Spinal cord (tissue), 10 donors: Measurements from ENCODE around the gene PAMR1. TPM values are rescaled to one million over a fixed set of nuclear protein-coding genes. Genes with fewer than 3 reads are reported as not detected.
A peak's percentile ranks its signal among the peaks of the same experiment; 100 is the strongest.

Experiments used
- DNase-seq, 6 donors: peaks; one replicate each; pipeline versions ENCODE4 v3.0.0 to v3.0.0-alpha.2; 2013 to 2015; ENCODE audit warnings: low spot score in 6 of 6, low read depth in 4 of 6
- H3K27ac ChIP-seq: one replicate; pipeline ENCODE4 v1.5.1; 2013; ENCODE audit warnings: low read depth, low read length, control low read depth
- H3K27me3 ChIP-seq: one replicate; pipeline ENCODE4 v1.6.1; 2013; ENCODE audit warnings: low read length; ENCODE audit not compliant: control insufficient read depth, insufficient read depth
- H3K36me3 ChIP-seq: one replicate; pipeline ENCODE4 v1.6.1; 2013; ENCODE audit warnings: low read length; ENCODE audit not compliant: control insufficient read depth, insufficient read depth
- H3K4me1 ChIP-seq: one replicate; pipeline ENCODE4 v1.6.1; 2013; ENCODE audit warnings: low read length; ENCODE audit not compliant: control insufficient read depth, insufficient read depth
- H3K4me3 ChIP-seq: one replicate; pipeline ENCODE4 v1.5.1; 2013; ENCODE audit warnings: low read depth, low read length, control low read depth
- H3K9me3 ChIP-seq: one replicate; pipeline ENCODE4 v1.6.1; 2013; ENCODE audit warnings: low read length; ENCODE audit not compliant: control insufficient read depth, insufficient read depth
- WGBS: methylation state at CpG from one replicate; pipeline ENCODE4 v1.1.5; 2013; ENCODE audit warnings: missing lambda C conversion rate; ENCODE audit not compliant: insufficient coverage; 5-methylcytosine and 5-hydroxymethylcytosine counted together
- long read RNA-seq, 4 donors: transcript quantifications; one replicate each; lab custom pipeline, GENCODE V29; 2026
- polyA plus RNA-seq, 2 donors: library from polyadenylated mRNA; unstranded; fragments of 120-200 nt; gene quantifications; one replicate each; pipeline ENCODE4 v1.2.1, GENCODE V29; 2013; ENCODE audit not compliant: insufficient read length in 2 of 2
- total RNA-seq, 2 donors: library from RNA; depleted of rRNA in 1 of 2; stranded (reverse); fragments of 120-200 nt in 1 of 2; fragments of >200 nt in 1 of 2; gene quantifications; one replicate each; pipeline versions ENCODE4 v1.2.3 to v1.2.4, GENCODE V29; 2013 to 2014
- donor health status: healthy.

Gene PAMR1, protein sequence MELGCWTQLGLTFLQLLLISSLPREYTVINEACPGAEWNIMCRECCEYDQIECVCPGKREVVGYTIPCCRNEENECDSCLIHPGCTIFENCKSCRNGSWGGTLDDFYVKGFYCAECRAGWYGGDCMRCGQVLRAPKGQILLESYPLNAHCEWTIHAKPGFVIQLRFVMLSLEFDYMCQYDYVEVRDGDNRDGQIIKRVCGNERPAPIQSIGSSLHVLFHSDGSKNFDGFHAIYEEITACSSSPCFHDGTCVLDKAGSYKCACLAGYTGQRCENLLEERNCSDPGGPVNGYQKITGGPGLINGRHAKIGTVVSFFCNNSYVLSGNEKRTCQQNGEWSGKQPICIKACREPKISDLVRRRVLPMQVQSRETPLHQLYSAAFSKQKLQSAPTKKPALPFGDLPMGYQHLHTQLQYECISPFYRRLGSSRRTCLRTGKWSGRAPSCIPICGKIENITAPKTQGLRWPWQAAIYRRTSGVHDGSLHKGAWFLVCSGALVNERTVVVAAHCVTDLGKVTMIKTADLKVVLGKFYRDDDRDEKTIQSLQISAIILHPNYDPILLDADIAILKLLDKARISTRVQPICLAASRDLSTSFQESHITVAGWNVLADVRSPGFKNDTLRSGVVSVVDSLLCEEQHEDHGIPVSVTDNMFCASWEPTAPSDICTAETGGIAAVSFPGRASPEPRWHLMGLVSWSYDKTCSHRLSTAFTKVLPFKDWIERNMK
- total RNA-seq: 10 to 100 TPM; 23.9 to 35.2 TPM
- polyA plus RNA-seq: 10 to 100 TPM; 16.0 to 16.7 TPM
- long read RNA-seq, donor 1, partial matches to known transcripts: 0 of 5 reads
- long read RNA-seq, donor 1, other reads (novel, unspliced or antisense): 0 of 5 reads
- long read RNA-seq, donor 2, partial matches to known transcripts: 0 of 5 reads
- long read RNA-seq, donor 2, other reads (novel, unspliced or antisense): 0 of 5 reads
- long read RNA-seq, donor 3, partial matches to known transcripts: 0 of 3 reads
- long read RNA-seq, donor 3, other reads (novel, unspliced or antisense): 0 of 3 reads
- long read RNA-seq, donor 4, partial matches to known transcripts: 0 of 2 reads
- long read RNA-seq, donor 4, other reads (novel, unspliced or antisense): 0 of 2 reads

- Histone ChIP-seq H3K4me3 (peak within 1 kb of the TSS; percentile 56), H3K36me3 (no peaks in the 10 kb centered on the region), H3K4me1 (peaks cover 24% of the 10 kb centered on the region), H3K27me3 (peaks cover 17% of the 10 kb centered on the region), H3K27ac (peak within 1 kb of the TSS; percentile 73), H3K9me3 (no peaks in the 10 kb centered on the region)
- 1% methylated on average over 22 of the region's 34 CpGs for WGBS
- DNase-seq: peak in 2 of 6 donors; percentile 32 to 61
These were observed at the start of gene PAMR1 for GRCh38 chr11:35525501-35526175. Gene PAMR1, minus strand, starts transcription at chr11:35525616. Its CDS starts 31 bp downstream, at chr11:35525585.

DNA sequence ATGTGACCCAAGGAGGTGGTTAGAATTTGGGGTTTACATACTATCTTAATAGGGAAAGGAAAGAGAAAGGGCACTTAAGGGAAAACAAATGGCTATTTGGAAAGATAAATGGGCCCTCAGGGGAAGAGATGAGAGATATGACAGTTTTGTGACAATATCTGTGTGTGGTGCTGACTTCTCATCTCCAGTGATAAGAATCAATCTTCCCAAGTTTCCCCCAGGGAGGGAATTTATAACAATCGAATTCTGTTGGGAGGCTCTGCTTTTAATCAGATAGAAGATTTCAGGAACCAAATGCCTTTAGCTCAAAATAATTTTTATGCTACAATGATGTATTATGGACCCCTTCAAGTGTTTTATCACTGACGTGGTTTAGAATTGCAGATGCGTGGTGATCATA lies 46.3 kb upstream of the PAMR1 start:
- Histone ChIP-seq H3K27ac (no peak overlapping the region), H3K4me1 (no peaks in the 10 kb centered on the region), H3K36me3 (no peaks in the 10 kb centered on the region), H3K4me3 (no peak overlapping the region), H3K9me3 (no peaks in the 10 kb centered on the region), H3K27me3 (no peaks in the 10 kb centered on the region)
- DNase-seq: peak in 1 of 6 donors; percentile 72
- WGBS: no CpG with 5 or more reads among the region's 3 CpGs

DNA sequence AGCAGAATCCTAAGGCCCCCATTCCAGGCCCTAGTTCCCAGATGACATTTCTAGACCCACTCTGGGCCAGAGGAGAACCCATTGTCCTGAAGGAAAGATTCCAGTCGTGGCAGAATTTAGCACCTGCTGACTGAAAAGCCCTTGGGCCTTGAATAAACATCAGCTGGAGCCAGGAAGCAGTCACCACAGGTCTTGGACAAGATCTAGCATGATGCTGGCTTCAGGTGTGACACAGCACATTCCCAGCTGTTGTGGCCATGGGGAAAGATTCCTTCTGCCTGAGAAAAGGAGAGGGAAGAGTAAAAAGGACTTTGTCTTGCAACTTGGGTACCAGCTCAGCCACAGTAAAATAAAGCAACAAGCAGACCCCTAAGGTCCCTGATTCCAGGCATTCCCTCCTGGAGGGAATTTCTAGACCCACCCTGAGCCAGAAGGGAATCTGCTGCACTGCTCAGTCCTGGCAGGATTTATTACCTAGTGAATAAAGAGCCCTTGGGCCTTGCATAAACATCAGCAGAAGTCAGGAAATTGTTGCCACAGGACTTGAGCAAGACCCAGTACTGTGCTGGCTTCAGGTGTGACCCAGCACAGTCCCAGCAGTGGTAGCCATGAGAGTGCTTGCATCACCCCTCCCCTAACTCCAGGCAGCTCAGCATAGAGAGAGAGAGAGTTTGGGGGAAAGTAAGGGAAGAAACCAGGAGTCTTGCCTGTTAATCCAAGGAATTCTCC lies 42.5 kb upstream of the PAMR1 start:
- H3K27me3 ChIP-seq: no peaks in the 10 kb centered on the region
- no peaks in the 10 kb centered on the region for H3K9me3 ChIP-seq
- 44% methylated on average over 1 of the region's 1 CpG for WGBS
- no peaks in the 10 kb centered on the region for H3K4me1 ChIP-seq
- H3K27ac ChIP-seq: no peak overlapping the region
- no peaks in the 10 kb centered on the region for H3K36me3 ChIP-seq
- no peak overlapping the region for H3K4me3 ChIP-seq
- no peak for DNase-seq

DNA sequence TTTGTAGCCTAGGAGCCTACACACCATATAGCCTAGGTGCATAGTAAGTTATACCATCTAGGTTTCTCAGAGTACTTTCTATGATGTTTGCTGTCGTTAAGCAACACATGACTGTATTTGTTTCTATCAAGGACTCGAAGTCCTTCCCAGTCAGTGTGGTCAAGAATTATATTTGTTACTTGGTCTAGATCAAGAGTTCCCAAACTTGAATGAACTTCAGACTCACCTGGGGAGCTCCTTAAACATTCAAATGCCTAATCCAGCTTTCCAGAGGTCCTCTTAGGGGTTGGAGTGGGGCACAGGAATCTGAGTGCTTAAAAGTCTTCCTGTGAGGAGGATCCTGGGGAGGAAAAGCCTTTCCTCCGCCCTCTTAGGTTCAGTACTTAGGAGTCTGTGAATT lies 41.5 kb upstream of the PAMR1 start:
- H3K27me3 ChIP-seq: no peaks in the 10 kb centered on the region
- no peak for DNase-seq
- WGBS: 86% methylated on average over 1 of the region's 3 CpGs

DNA sequence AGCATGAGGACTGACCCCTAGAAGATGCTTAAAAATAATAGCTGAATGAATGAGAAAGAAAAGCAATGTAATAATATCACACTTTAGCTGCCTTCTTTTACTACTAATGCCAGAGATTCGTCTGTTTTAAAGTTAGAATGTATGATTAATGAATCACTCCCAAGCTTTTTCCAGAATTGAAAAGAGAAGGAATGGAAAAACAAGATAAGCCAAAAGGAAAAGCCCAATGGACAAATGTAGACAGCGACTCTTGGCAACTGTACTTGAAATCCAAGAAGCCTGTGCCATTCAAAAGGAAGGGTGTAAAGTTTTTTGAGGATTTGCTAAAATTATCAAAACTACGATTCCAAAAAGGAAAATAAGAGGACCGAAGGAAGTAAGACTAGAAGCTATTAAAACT lies 40.8 kb upstream of the PAMR1 start:
- Histone ChIP-seq H3K27ac (no peak overlapping the region), H3K27me3 (no peaks in the 10 kb centered on the region), H3K36me3 (no peaks in the 10 kb centered on the region), H3K9me3 (no peaks in the 10 kb centered on the region), H3K4me1 (no peaks in the 10 kb centered on the region), H3K4me3 (no peak overlapping the region)
- 100% methylated on average over 1 of the region's 4 CpGs for WGBS
- DNase-seq: no peak

More for the DNA sequence above, 41.5 kb upstream of the PAMR1 start:
- H3K27ac ChIP-seq: no peak overlapping the region
- no peaks in the 10 kb centered on the region for H3K9me3 ChIP-seq
- no peaks in the 10 kb centered on the region for H3K4me1 ChIP-seq
- H3K4me3 ChIP-seq: no peak overlapping the region
- H3K36me3 ChIP-seq: no peaks in the 10 kb centered on the region

DNA sequence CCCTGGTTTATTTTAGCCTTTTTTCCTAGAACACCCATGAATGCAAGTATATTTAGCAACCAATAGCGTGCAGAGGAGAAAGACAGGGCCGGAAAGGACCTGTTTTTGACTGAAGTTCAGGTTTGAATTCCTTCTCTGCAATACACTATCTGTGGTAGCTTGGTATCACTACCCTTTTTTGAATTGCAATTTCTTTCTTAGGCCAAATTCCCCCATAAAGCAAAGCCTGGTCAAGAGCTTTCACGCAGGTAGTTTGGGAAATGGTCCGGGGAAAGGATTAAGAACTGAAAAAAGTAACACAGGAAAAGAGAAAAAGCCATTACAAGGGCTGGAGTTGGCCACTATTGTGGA lies 38.8 kb upstream of the PAMR1 start:
- Histone ChIP-seq H3K4me1 (no peaks in the 10 kb centered on the region), H3K27ac (no peak overlapping the region), H3K27me3 (no peaks in the 10 kb centered on the region), H3K4me3 (no peak overlapping the region), H3K36me3 (no peaks in the 10 kb centered on the region), H3K9me3 (no peaks in the 10 kb centered on the region)
- DNase-seq: no peak
- 100% methylated on average over 1 of the region's 4 CpGs for WGBS

- no peak overlapping the region for H3K4me3 ChIP-seq
- no peak overlapping the region for H3K27ac ChIP-seq
- no peaks in the 10 kb centered on the region for H3K4me1 ChIP-seq
- H3K27me3 ChIP-seq: no peaks in the 10 kb centered on the region
- no peak for DNase-seq
- no peaks in the 10 kb centered on the region for H3K9me3 ChIP-seq
- no peaks in the 10 kb centered on the region for H3K36me3 ChIP-seq
- WGBS: no CpG with 5 or more reads among the region's 6 CpGs
These were observed 38.2 kb upstream of the PAMR1 start for GRCh38 chr11:35563484-35564244.

GRCh38 chr11:35559949-35560348 lies 34.5 kb upstream of the PAMR1 start:
- Histone ChIP-seq H3K9me3 (no peaks in the 10 kb centered on the region), H3K27me3 (no peaks in the 10 kb centered on the region), H3K27ac (no peak overlapping the region), H3K36me3 (no peaks in the 10 kb centered on the region), H3K4me3 (no peak overlapping the region), H3K4me1 (no peaks in the 10 kb centered on the region)
- WGBS: 89% methylated on average over 5 of the region's 5 CpGs
- no peak for DNase-seq
